GM19240 (cell line): ENCODE measurements around the gene RAPGEF4.
"Not testable (repeated sequence)": the region's sequence is repeated elsewhere in the genome, so short reads cannot be mapped to it uniquely, and the experiment has no call there.

Experiments
- DNase-seq: peaks from one replicate; pipeline ENCODE4 v3.0.0; 2011; ENCODE audit warnings: low spot score; ENCODE audit not compliant: insufficient read length

Gene RAPGEF4

GRCh38 chr2:172726172-172726735 lies 9.4 kb upstream of the RAPGEF4 start:
- DNase-seq: no peak

DNA sequence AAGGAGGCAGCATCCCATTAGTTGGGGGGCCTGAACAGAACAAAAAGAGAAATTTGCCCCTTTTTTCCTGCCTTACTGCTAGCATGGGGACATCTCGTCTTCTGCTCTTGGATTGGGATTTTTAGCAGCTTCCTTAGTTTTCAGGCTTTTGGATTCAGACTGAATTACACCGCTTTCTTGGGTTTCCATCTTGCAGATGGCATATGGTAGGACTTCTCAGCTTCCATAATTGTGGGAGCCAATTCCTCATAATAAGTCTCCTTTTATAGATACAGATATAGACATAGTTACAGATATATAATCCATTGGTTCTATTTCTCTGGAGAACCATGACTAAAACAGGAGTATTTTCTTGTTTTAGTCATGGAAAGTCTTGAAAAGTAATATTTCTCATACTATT lies 5.2 kb upstream of the RAPGEF4 start:
- no peak for DNase-seq

DNA sequence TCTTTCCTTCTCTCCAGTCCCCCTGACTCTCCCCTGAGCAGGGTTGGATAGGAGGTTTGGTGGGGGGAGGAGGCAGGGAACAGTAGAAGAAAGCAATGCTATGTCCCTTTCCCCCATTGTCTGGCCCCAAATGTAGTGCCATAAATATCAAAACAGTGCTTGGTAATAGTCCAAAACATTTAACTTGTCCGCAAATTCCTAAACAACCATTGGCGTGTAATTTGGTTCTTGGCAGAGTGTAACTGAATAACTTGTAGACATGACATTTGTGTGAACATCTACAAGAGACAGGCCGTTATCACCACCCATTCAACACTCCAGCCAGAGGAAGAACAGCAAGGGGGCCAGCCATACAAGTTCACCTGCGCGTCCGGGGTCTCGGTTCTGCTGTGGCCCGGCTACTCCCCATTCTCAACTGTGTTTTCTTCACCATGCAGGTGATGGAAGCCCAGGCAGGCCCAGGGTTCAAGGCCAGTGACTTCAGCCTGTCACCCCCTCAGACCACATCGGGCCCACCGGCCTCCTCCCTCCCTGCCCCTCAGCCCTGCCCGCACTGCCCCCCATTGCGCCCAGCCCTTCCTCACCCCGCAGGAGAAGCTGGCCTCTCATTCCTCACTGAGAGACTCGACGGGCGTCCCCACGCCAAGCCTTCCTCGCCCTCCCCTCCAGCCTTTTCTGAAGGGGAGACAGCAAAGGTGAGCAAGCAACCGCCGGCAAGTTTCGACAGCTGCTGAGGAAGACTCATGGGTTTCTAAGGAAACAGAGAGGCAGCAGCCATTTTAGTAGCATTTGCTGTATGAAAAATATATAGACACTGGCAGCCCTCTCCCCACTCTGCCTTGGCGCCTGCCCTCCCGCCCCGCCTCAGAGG lies 699 bp upstream of the RAPGEF4 start:
- no peak for DNase-seq

- DNase-seq: no peak
Observed at GRCh38 chr2:172736424-172737174, 954 bp downstream of the RAPGEF4 start.

- no peak for DNase-seq
Observed at GRCh38 chr2:172739661-172740266, 4.1 kb downstream of the RAPGEF4 start.

- no peak for DNase-seq
Observed at GRCh38 chr2:172740856-172741255, 5.2 kb downstream of the RAPGEF4 start.

- DNase-seq: no peak
Observed at GRCh38 chr2:172742931-172743540, 7.4 kb downstream of the RAPGEF4 start.

GRCh38 chr2:172743898-172744297 lies 8.3 kb downstream of the RAPGEF4 start:
- no peak for DNase-seq

- DNase-seq: no peak
Observed at GRCh38 chr2:172745636-172746035, 10.0 kb downstream of the RAPGEF4 start.

DNA sequence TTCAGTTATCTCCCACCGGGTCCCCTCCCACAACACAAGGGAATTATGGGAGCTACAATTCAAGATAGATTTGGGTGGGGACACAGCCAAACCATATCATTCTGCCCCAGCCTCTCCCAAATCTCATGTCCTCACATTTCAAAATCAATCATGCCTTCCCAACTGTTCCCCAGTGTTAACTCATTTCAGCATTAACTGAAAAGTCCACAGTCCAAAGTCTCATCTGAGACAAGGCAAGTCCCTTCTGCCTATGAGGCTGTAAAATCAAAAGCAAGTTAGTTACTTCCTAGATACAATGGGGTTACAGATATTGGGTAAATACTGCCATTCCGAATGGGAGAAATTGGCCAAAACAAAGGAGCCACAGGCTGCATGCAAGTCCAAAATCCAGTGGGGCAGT lies 12.9 kb downstream of the RAPGEF4 start:
- not testable (repeated sequence) for DNase-seq

DNA sequence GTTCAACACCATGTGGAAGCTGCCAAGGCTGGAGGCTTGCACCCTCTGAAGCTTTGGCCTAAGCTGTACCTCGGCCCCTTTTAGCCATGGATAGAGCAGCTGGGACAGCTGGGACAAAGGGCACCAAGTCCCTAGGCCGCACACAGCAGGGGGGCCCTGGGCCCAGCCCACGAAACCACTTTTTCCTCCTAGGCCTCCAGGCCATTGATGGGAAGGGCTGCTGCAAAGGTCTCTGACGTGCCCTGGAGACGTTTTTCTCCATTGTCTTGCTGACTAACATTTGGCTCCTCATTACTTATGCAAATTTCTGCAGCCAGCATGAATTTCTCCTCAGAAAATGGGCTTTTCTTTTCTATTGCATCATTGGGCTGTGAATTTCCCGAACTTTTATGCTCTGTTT lies 13.7 kb downstream of the RAPGEF4 start:
- DNase-seq: no peak

- no peak for DNase-seq
Observed at GRCh38 chr2:172751564-172751963, 15.9 kb downstream of the RAPGEF4 start.

DNA sequence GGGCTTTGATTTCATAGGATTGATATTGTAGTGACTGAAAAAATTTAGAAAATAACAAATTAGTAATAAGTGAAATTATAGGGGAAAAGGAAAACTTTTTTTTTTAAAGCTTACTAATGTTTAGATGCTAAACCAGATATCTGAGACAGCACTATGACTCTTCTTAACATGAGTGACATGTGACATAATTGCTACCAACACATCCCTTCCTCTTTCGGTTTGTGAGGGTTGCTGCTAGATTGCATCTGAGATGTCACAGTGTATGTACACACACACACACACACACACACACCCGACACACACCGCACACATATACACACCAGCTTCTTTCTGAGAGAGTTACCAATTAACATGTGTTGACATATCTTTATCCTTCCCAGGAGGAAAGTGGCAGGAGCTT lies 18.0 kb downstream of the RAPGEF4 start:
- no peak for DNase-seq

DNA sequence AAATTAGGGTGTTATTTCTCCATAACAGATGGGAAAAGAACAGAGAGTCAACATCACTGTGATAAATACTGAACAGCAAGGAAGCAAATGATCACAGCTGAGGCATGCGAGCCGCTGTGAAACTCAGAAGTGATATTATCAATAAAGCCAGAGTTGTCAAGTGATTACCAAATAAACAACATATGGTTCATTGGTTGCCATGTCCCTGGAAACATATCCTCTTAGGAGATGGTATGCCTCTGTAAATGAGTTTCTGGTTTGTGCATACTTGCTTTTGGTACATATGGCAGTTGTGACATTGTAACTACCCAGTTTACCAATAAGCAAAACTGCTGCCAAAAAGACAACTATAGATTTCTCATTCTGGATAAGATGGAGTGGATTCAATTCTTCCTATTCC lies 23.8 kb downstream of the RAPGEF4 start:
- no peak for DNase-seq

GRCh38 chr2:172761306-172761705 lies 25.7 kb downstream of the RAPGEF4 start:
- no peak for DNase-seq

GRCh38 chr2:172762574-172762973 lies 26.9 kb downstream of the RAPGEF4 start:
- no peak for DNase-seq

- no peak for DNase-seq
Observed at GRCh38 chr2:172763079-172763478, 27.4 kb downstream of the RAPGEF4 start.

GRCh38 chr2:172765662-172766061 lies 30.0 kb downstream of the RAPGEF4 start:
- no peak for DNase-seq

- DNase-seq: no peak
Observed at GRCh38 chr2:172768401-172768800, 32.8 kb downstream of the RAPGEF4 start.

DNA sequence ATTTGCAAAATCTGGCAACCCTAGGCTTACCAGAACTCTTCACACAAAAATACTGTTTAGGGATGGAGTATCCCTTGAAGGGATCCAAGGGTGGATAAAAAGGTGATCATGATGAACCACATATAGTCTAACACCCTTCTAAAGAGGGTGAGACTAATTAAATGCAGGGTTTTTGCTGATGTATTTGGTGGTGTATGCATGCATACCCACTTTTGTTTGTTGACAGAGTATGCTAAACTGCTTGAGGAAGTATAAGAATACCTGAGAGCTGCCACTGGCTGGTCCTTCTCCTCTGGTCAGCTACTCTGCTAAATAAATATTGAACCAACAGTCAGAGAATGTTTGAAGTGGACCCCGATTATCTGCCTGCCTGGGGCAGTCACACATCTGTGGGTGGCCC lies 34.2 kb downstream of the RAPGEF4 start:
- DNase-seq: no peak

DNA sequence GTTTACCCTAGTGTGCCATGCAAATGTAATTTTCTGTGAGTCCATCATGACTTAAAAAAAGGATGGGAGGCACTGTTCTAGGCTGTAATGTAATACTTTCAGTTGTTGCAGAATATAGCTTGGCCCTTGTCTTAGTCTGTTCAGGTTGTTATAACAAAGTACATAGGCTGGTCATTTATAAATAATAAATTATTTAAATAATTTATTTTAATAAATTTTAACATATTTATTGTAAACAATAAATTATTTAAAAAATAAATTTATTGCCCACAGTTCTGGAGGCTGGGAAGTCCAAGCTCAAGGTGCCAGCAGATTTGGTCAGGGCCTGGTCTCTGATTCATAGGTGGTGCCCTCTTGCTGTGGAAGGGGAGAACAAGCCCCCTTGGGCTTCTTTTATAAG lies 35.2 kb downstream of the RAPGEF4 start:
- DNase-seq: no peak
